ENCODE data around the gene FTO. TPM values are rescaled to one million over a fixed set of nuclear protein-coding genes. Genes with fewer than 3 reads are reported as not detected.

The FTO gene
- total and polyA plus RNA-seq, 2 donors from 2014 or later = 22.3 to 116 TPM

DNA sequence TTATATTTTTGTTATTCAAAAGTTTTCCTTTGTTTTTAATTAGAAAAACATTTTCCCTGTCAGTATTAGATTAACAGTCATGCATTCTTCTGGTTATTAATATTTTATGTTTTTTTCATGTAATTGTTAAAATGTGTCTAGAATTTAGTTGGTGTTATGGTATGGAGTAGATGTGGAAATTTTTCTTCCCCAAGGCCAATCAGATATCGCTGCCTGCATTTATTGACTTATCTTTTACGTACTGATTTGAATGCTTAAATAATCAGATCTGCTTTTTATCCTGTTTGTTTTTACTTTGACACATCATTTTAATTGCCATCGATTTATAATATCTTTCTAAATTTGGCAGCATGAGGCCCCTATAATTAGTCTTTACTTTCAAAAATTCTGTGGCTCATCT is 13.6 kb downstream of the FTO start:
- H3K27ac ChIP-seq (ENCODE audit: low read depth in 2 of 2, low read length in 2 of 2) = no peak overlapping the region
- H3K4me3 ChIP-seq (ENCODE audit: low read length in 3 of 3) = no peak overlapping the region
- H3K36me3 ChIP-seq (ENCODE audit: control insufficient read depth in 2 of 3, insufficient read depth in 3 of 3, low read length in 3 of 3) = no peaks in the 10 kb centered on the region
- DNase-seq = no peak
- TF ChIP-seq, protein P1, sequence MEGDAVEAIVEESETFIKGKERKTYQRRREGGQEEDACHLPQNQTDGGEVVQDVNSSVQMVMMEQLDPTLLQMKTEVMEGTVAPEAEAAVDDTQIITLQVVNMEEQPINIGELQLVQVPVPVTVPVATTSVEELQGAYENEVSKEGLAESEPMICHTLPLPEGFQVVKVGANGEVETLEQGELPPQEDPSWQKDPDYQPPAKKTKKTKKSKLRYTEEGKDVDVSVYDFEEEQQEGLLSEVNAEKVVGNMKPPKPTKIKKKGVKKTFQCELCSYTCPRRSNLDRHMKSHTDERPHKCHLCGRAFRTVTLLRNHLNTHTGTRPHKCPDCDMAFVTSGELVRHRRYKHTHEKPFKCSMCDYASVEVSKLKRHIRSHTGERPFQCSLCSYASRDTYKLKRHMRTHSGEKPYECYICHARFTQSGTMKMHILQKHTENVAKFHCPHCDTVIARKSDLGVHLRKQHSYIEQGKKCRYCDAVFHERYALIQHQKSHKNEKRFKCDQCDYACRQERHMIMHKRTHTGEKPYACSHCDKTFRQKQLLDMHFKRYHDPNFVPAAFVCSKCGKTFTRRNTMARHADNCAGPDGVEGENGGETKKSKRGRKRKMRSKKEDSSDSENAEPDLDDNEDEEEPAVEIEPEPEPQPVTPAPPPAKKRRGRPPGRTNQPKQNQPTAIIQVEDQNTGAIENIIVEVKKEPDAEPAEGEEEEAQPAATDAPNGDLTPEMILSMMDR (IDR thresholded peaks at IDR 0.05; ENCODE audit: borderline replicate concordance, extremely low read depth, insufficient read depth) = no peak
- intact Hi-C loops (cut with DNase I) = no loop called here
- peaks cover 0 to 2% (median 0%) of the 10 kb centered on the region in 3 donors for H3K4me1 ChIP-seq (ENCODE audit: control insufficient read depth in 2 of 3, insufficient read depth in 2 of 3, low read depth in 1 of 3, low read length in 3 of 3)
- H3K27me3 ChIP-seq (ENCODE audit: control insufficient read depth, insufficient read depth, low read length) = no peaks in the 10 kb centered on the region
- no peak overlapping the region for H3K9ac ChIP-seq (ENCODE audit: low read length in 3 of 3)
- H3K9me3 ChIP-seq (ENCODE audit: control insufficient read depth in 2 of 3, insufficient read depth in 1 of 3, low read length in 3 of 3) = no peaks in the 10 kb centered on the region
- FAIRE-seq = no peak

DNA sequence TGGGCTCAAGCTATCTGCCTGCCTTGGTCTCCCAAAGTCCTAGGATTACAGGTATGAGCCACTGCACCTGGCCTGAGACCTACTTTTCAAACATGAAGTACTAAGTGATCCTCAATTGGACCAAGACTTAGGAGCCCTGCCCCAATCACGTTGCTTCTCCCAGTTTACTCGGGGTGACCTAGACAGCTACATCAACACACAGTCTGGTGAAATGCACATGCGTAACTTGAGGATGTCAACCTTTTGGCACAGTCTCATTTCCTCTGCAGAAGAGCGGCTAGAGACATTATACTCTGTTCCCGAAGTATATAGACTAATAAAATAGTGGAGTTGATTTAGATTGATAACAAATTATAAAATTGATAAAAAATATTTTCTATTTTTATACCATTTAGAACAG is 17.1 kb downstream of the FTO start:
- H3K9ac ChIP-seq (ENCODE audit: low read length in 3 of 3) = no peak overlapping the region
- no peak overlapping the region for H3K4me3 ChIP-seq (ENCODE audit: low read length in 3 of 3)
- DNase-seq = no peak
- TF ChIP-seq, protein P1 (IDR thresholded peaks at IDR 0.05; ENCODE audit: borderline replicate concordance, extremely low read depth, insufficient read depth) = no peak
- no peaks in the 10 kb centered on the region for H3K27me3 ChIP-seq (ENCODE audit: control insufficient read depth, insufficient read depth, low read length)
- FAIRE-seq = no peak
- no peaks in the 10 kb centered on the region for H3K36me3 ChIP-seq (ENCODE audit: control insufficient read depth in 2 of 3, insufficient read depth in 3 of 3, low read length in 3 of 3)
- no peak overlapping the region for H3K27ac ChIP-seq (ENCODE audit: low read depth in 2 of 2, low read length in 2 of 2)
- intact Hi-C loops (cut with DNase I) = no loop called here
- H3K4me1 ChIP-seq (ENCODE audit: control insufficient read depth in 2 of 3, insufficient read depth in 2 of 3, low read depth in 1 of 3, low read length in 3 of 3) = peaks cover 0 to 6% (median 2%) of the 10 kb centered on the region in 3 donors
- H3K9me3 ChIP-seq (ENCODE audit: control insufficient read depth in 2 of 3, insufficient read depth in 1 of 3, low read length in 3 of 3) = no peaks in the 10 kb centered on the region

DNA sequence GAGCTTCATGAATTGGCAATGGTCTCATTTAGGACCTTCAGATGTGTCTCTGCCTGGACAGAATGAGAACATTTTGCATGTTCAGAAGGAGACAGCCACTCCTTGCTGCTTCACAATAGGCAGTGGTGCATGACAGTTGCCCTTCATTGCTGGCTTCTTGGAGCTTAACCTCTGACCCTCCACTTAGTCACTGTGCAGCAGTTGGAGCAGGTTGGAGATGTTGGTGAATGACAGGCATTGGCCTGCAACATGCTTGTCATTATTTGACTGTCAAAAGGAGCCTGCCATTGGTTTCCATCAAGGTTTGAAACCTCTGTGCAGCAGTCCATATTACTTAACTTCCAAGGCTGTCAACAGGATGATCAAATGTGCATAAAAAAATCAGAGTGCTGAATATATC is 22.7 kb downstream of the FTO start:
- Histone ChIP-seq H3K27me3 (ENCODE audit: control insufficient read depth, insufficient read depth, low read length) (no peaks in the 10 kb centered on the region), H3K4me1 (ENCODE audit: control insufficient read depth in 2 of 3, insufficient read depth in 2 of 3, low read depth in 1 of 3, low read length in 3 of 3) (peaks cover 2 to 6% (median 5%) of the 10 kb centered on the region in 3 donors), H3K9me3 (ENCODE audit: control insufficient read depth in 2 of 3, insufficient read depth in 1 of 3, low read length in 3 of 3) (no peaks in the 10 kb centered on the region), H3K4me3 (ENCODE audit: low read length in 3 of 3) (no peak overlapping the region), H3K27ac (ENCODE audit: low read depth in 2 of 2, low read length in 2 of 2) (no peak overlapping the region), H3K9ac (ENCODE audit: low read length in 3 of 3) (no peak overlapping the region), H3K36me3 (ENCODE audit: control insufficient read depth in 2 of 3, insufficient read depth in 3 of 3, low read length in 3 of 3) (no peaks in the 10 kb centered on the region)
- TF ChIP-seq, protein P1 (IDR thresholded peaks at IDR 0.05; ENCODE audit: borderline replicate concordance, extremely low read depth, insufficient read depth) = no peak
- no peak for FAIRE-seq
- DNase-seq = peak in 3 of 5 donors; percentile 56 to 67 (median 64)
- intact Hi-C loops (cut with DNase I) = no loop called here

DNA sequence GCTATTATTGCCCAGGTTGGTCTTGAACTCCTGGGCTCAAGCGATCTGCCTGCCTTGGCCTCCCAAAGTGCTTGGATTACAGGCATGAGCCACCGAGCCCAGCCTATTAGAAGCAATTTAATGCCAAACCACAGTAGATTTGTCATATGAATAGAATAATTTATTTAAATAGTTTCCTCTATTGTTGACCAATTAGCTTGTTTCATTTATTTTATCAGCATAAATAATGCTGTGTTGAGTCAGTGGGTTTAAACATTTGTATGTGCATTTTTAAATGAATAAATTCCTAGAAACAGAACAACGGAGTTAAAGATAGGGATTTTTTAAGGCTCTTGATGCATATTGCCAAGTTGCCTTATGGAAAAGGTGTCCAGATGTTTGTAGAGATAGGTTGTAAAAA is 26.7 kb downstream of the FTO start:
- intact Hi-C loops (cut with DNase I) = no loop called here
- no peak overlapping the region for H3K4me3 ChIP-seq (ENCODE audit: low read length in 3 of 3)
- no peaks in the 10 kb centered on the region for H3K27me3 ChIP-seq (ENCODE audit: control insufficient read depth, insufficient read depth, low read length)
- H3K9me3 ChIP-seq (ENCODE audit: control insufficient read depth in 2 of 3, insufficient read depth in 1 of 3, low read length in 3 of 3) = no peaks in the 10 kb centered on the region
- H3K36me3 ChIP-seq (ENCODE audit: control insufficient read depth in 2 of 3, insufficient read depth in 3 of 3, low read length in 3 of 3) = no peaks in the 10 kb centered on the region
- no peak overlapping the region for H3K9ac ChIP-seq (ENCODE audit: low read length in 3 of 3)
- TF ChIP-seq, protein P1 (IDR thresholded peaks at IDR 0.05; ENCODE audit: borderline replicate concordance, extremely low read depth, insufficient read depth) = no peak
- FAIRE-seq (no peak), DNase-seq (no peak)
- peaks cover 0 to 11% (median 2%) of the 10 kb centered on the region in 3 donors for H3K4me1 ChIP-seq (ENCODE audit: control insufficient read depth in 2 of 3, insufficient read depth in 2 of 3, low read depth in 1 of 3, low read length in 3 of 3)
- H3K27ac ChIP-seq (ENCODE audit: low read depth in 2 of 2, low read length in 2 of 2) = no peak overlapping the region

Measured in kidney (tissue), 14 donors.